Measurements from ENCODE around the gene JKAMP.

GRCh38 chr14:59530349-59530748 lies 46.0 kb downstream of the JKAMP start:
- TF ChIP-seq CTCF (IDR thresholded peaks at IDR 0.05) (no peak), POLR2A (IDR thresholded peaks at IDR 0.05) (no peak)
